ENCODE results near the gene TACR1.

TACR1 gene

GRCh38 chr2:75200140-75201096 is 1.1 kb upstream of the TACR1 start:
- Histone ChIP-seq H3K36me3 (no peaks in the 10 kb centered on the region), H3K4me1 (no peaks in the 10 kb centered on the region), H3K9me3 (no peaks in the 10 kb centered on the region), H3K27me3 (peaks cover 35% of the 10 kb centered on the region), H3K4me3 (ENCODE audit: low read depth, low read length) (no peak overlapping the region)
- TF ChIP-seq CTCF (IDR thresholded peaks at IDR 0.05; ENCODE audit: low read depth, low read length): no peak
- peak; percentile 52 for DNase-seq

GRCh38 chr2:75195076-75195691 is 4.1 kb downstream of the TACR1 start:
- no peak for TF ChIP-seq CTCF (IDR thresholded peaks at IDR 0.05; ENCODE audit: low read depth, low read length)
- peaks cover 28% of the 10 kb centered on the region for H3K27me3 ChIP-seq
- H3K4me1 ChIP-seq: no peaks in the 10 kb centered on the region

DNA sequence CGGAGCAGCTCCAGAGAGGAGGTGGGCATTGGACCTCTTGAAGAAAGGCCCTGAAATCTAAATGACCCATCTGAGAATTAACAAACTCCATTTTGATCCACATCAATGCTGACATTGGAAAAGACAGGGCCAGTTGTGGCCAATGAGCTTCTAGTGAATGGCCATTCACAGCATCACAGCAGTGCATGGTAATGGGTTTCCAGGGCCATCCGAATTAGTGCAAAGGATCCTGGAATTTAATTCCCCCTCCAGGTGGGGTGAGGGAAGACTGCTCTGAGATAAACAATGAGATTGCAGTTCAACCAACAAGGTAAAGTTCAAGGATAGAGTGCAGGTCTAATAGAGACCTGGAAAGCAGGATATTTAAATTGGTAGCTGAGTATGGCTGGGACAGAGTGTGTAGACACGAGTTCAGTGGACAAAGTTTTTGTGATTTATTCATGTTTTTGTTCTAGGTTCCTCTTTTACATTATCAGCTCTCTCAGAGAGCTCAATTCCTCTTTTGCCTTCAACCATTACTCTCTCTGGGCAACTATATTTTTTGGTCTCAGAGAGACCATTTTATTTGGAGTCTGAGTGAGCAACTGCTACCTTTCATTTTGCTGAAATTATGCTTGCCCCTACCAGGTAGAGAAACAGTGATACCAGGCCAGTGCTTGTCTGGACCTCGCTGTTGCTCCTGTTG is 5.0 kb downstream of the TACR1 start:
- no peak overlapping the region for H3K4me3 ChIP-seq (ENCODE audit: low read depth, low read length)
- H3K36me3 ChIP-seq: no peaks in the 10 kb centered on the region
- no peaks in the 10 kb centered on the region for H3K9me3 ChIP-seq
- H3K4me1 ChIP-seq: no peaks in the 10 kb centered on the region
- no peak for DNase-seq
- no peak for TF ChIP-seq CTCF (IDR thresholded peaks at IDR 0.05; ENCODE audit: low read depth, low read length)
- H3K27me3 ChIP-seq: peaks cover 19% of the 10 kb centered on the region

More at GRCh38 chr2:75195076-75195691, 4.1 kb downstream of the TACR1 start:
- H3K9me3 ChIP-seq: no peaks in the 10 kb centered on the region
- H3K4me3 ChIP-seq (ENCODE audit: low read depth, low read length): no peak overlapping the region
- H3K36me3 ChIP-seq: no peaks in the 10 kb centered on the region
- no peak for DNase-seq

DNA sequence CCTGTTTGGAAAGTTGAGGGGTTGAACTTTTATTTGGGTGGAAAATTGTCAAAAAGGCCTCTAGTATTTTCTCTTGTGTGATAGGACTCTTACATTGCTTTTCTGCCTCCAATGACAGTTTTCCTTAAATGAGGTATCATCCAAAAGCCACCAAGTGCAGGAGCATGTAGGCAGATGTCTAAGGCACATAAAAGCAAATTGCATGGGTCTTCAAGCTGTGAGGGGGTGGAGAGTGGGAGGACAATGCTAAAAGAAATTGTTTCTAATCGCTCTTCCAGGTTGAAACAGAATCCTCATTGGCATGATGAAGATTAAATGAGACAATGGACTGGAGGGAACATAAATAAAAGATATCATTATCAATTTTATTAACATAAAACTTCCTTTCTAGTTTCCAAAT is 6.8 kb downstream of the TACR1 start:
- Histone ChIP-seq H3K4me3 (ENCODE audit: low read depth, low read length) (no peak overlapping the region), H3K9me3 (no peaks in the 10 kb centered on the region), H3K4me1 (no peaks in the 10 kb centered on the region), H3K36me3 (no peaks in the 10 kb centered on the region), H3K27me3 (0 out of 2 replicates have a peak, but pooled peaks cover 7% of the 10 kb centered on the region)
- DNase-seq: no peak
- no peak for TF ChIP-seq CTCF (IDR thresholded peaks at IDR 0.05; ENCODE audit: low read depth, low read length)

DNA sequence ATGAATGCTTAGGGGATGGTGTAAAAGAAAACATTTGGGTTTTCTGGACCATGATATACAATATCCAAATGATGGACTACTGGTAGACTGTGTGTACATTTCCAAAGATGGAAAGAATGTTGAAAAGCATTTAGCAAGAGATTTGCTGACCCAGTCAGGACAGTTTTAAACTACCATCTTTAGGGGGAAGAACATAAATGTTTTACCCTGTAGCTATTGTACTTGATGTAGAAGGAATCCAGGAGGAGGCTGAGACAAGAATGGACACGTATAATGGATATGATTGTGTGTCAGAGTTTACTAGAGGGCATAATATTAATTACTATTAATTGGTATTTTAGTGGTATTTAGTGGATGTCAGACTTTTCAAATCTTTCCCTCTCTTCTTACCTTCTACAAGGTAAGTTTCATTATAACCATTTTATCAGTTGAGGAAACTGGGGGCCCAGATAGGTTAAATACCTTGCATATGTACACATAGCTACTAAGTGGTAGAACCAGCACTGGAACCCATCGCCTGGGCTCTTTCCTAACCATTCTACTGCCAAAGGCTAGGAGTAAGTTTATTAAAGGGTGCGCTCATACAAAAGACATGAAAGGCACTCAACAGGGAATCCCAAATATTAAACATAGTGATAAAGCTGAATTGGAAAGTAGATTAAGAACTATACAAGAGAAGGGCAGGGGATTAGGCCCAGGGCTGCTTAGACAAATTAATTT is 8.9 kb downstream of the TACR1 start:
- 0 out of 2 replicates have a peak, but pooled peaks cover 2% of the 10 kb centered on the region for H3K27me3 ChIP-seq
- no peaks in the 10 kb centered on the region for H3K36me3 ChIP-seq
- no peaks in the 10 kb centered on the region for H3K9me3 ChIP-seq
- DNase-seq: no peak
- H3K4me1 ChIP-seq: no peaks in the 10 kb centered on the region
- no peak overlapping the region for H3K4me3 ChIP-seq (ENCODE audit: low read depth, low read length)
- no peak for TF ChIP-seq CTCF (IDR thresholded peaks at IDR 0.05; ENCODE audit: low read depth, low read length)
